OCI-LY7 (cell line): Measurements from ENCODE around the gene ANKRD27. TPM values are rescaled to one million over a fixed set of nuclear protein-coding genes. Genes with fewer than 3 reads are reported as not detected.
"Not testable (repeated sequence)": the region's sequence is repeated elsewhere in the genome, so short reads cannot be mapped to it uniquely, and the experiment has no call there.

Experiments
- BruUV-seq: library from RNA; stranded (reverse); fragments of 400-500 nt; replicated peaks from 2 replicates; lab custom pipeline; 2021; lab: Mats Ljungman, UMichigan
- CTCF ChIA-PET: fragments of 300-600 bp; sonication (Branson Sonifier 250); formaldehyde crosslinking; loops from one replicate; lab custom pipeline; 2022; ENCODE audit warnings: antibody characterized with exemption; ENCODE audit not compliant: unreplicated experiment; lab: Charles Lee
- POLR2A ChIA-PET: fragments of 300-600 bp; sonication (Branson Sonifier 250); formaldehyde crosslinking; loops from one replicate; lab custom pipeline; 2022; ENCODE audit warnings: antibody characterized with exemption; lab: Charles Lee
- DNase-seq: peaks from one replicate; pipeline ENCODE4 v3.0.0-alpha.2; 2015; ENCODE audit warnings: low spot score
- H2AFZ ChIP-seq: fragments of 200-600 bp; sonication (generic), shearing (Covaris generic); 2 replicates; pipeline ENCODE4 v1.6.1; 2014; ENCODE audit warnings: mild to moderate bottlenecking, antibody characterized with exemption, low read length, moderate library complexity
- H3K27ac ChIP-seq: fragments of 200-600 bp; sonication (generic); 2 replicates; pipeline ENCODE4 v1.5.1; 2014; ENCODE audit warnings: mixed run types, low read depth, mild to moderate bottlenecking, moderate library complexity, low read length, inconsistent platforms; ENCODE audit not compliant: poor library complexity, severe bottlenecking
- H3K36me3 ChIP-seq: fragments of 200-600 bp; sonication (generic); 2 replicates; pipeline ENCODE4 v1.6.1; 2014; ENCODE audit warnings: mild to moderate bottlenecking, antibody characterized with exemption, low read length, moderate library complexity, mixed read lengths; ENCODE audit not compliant: insufficient read depth
- H3K4me1 ChIP-seq: fragments of 200-600 bp; sonication (generic); 2 replicates; pipeline ENCODE4 v1.5.1; 2014; ENCODE audit warnings: mild to moderate bottlenecking, low read length; ENCODE audit not compliant: insufficient read depth, poor library complexity, severe bottlenecking
- H3K4me2 ChIP-seq: fragments of 200-600 bp; sonication (generic); 2 replicates; pipeline ENCODE4 v1.6.1; 2014; ENCODE audit warnings: mild to moderate bottlenecking, low read length
- H3K4me3 ChIP-seq: fragments of 200-600 bp; sonication (generic); 2 replicates; pipeline ENCODE4 v1.5.1; 2014; ENCODE audit warnings: mild to moderate bottlenecking, low read depth, low read length; ENCODE audit not compliant: poor library complexity, severe bottlenecking
- H3K79me2 ChIP-seq: fragments of 200-600 bp; sonication (generic); 2 replicates; pipeline ENCODE4 v1.6.1; 2016; ENCODE audit warnings: low read depth, mild to moderate bottlenecking, low read length, moderate library complexity, mixed read lengths; ENCODE audit not compliant: insufficient read depth
- H3K9me2 ChIP-seq: fragments of 200-600 bp; sonication (generic); 2 replicates; pipeline ENCODE4 v1.6.1; 2016; ENCODE audit warnings: mild to moderate bottlenecking, low read length, mixed read lengths; ENCODE audit not compliant: insufficient read depth
- H3K9me3 ChIP-seq: fragments of 200-600 bp; sonication (generic); 2 replicates; pipeline ENCODE4 v1.6.1; 2014; ENCODE audit warnings: mild to moderate bottlenecking, mixed run types, low read length, mixed read lengths
- H4K20me1 ChIP-seq: fragments of 200-600 bp; sonication (generic); 2 replicates; pipeline ENCODE4 v1.6.1; 2014; ENCODE audit warnings: mild to moderate bottlenecking, antibody characterized with exemption, low read length, moderate library complexity, mixed read lengths; ENCODE audit not compliant: insufficient read depth
- CTCF ChIP-seq: fragments of 200-600 bp; sonication (generic); conservative IDR thresholded peaks from 2 replicates; pipeline ENCODE4 v1.5.1; 2014; ENCODE audit warnings: mild to moderate bottlenecking, antibody characterized with exemption, low read length, moderate library complexity, mixed read lengths
- EZH2phosphoT487 ChIP-seq: fragments of 200-600 bp; sonication (generic); IDR thresholded peaks from 2 replicates; pipeline ENCODE4 v1.6.1; 2018; ENCODE audit warnings: low read depth, borderline replicate concordance, mild to moderate bottlenecking, mixed run types, antibody characterized with exemption, low read length, moderate library complexity, mixed read lengths
- intact Hi-C: fragments of 100-400 bp; cut with micrococcal nuclease; formaldehyde crosslinking; loops from one replicate; pipeline ENCODE4 v1.10.0; 2022; ENCODE audit not compliant: unreplicated experiment
- total RNA-seq, 2 experiments: library from RNA; depleted of rRNA in 1 of 2; stranded (reverse); fragments of >200 nt in 1 of 2; shearing (Covaris generic) in 1 of 2; gene quantifications; 2 replicates each; pipeline ENCODE4 v1.2.3, GENCODE V29; 2014 to 2022

ANKRD27 gene
- total RNA-seq, 2 experiments from 2014 or later = 43.0 to 58.5 TPM

GRCh38 chr19:32708457-32708856, 33.5 kb upstream of the ANKRD27 start:
- ChIA-PET POLR2A (no interaction called here), CTCF (no interaction called here)
- Histone ChIP-seq H4K20me1 (no peaks in the 10 kb centered on the region), H3K27ac (no peak overlapping the region), H2AFZ (no peak overlapping the region), H3K79me2 (0 out of 2 replicates have a peak, but pooled peaks cover 3% of the 10 kb centered on the region), H3K4me1 (no peaks in the 10 kb centered on the region), H3K4me2 (no peak overlapping the region), H3K9me3 (peaks cover 14% of the 10 kb centered on the region; the same call in 1 of the 2 replicates), H3K4me3 (no peak overlapping the region), H3K9me2 (no peaks in the 10 kb centered on the region), H3K36me3 (peaks cover 50% of the 10 kb centered on the region)
- no peak for TF ChIP-seq CTCF
- no peak for TF ChIP-seq EZH2phosphoT487
- intact Hi-C loops = no loop called here
- BruUV-seq = no TSS peak
- no peak for DNase-seq

- H3K27ac ChIP-seq, H3K4me3 ChIP-seq, DNase-seq, H3K4me1 ChIP-seq, H3K79me2 ChIP-seq, CTCF ChIA-PET, H3K9me2 ChIP-seq, BruUV-seq, H4K20me1 ChIP-seq, H3K4me2 ChIP-seq, intact Hi-C loops, H2AFZ ChIP-seq: not testable (repeated sequence)
- POLR2A ChIA-PET = interaction anchor here (0.9 kb wide), 1 partner anchor 418 kb away, joined by 6 read pairs; no protein-coding TSS in a partner anchor
- Histone ChIP-seq H3K9me3 (peaks cover 23% of the 10 kb centered on the region; the same call in 1 of the 2 replicates), H3K36me3 (peaks cover 72% of the 10 kb centered on the region)
Measured at GRCh38 chr19:32704006-32704405, 29.0 kb upstream of the ANKRD27 start.

GRCh38 chr19:32702010-32702409, 27.0 kb upstream of the ANKRD27 start:
- Histone ChIP-seq H3K36me3 (peaks cover 76% of the 10 kb centered on the region), H3K4me1 (no peaks in the 10 kb centered on the region), H2AFZ (no peak overlapping the region), H3K9me3 (peaks cover 23% of the 10 kb centered on the region; the same call in 1 of the 2 replicates), H3K27ac (no peak overlapping the region), H3K9me2 (no peaks in the 10 kb centered on the region), H3K4me2 (no peak overlapping the region), H3K4me3 (no peak overlapping the region), H3K79me2 (0 out of 2 replicates have a peak, but pooled peaks cover 3% of the 10 kb centered on the region), H4K20me1 (no peaks in the 10 kb centered on the region)
- ChIA-PET CTCF (no interaction called here), POLR2A (no interaction called here)
- no TSS peak for BruUV-seq
- TF ChIP-seq CTCF = no peak
- no peak for TF ChIP-seq EZH2phosphoT487
- DNase-seq = no peak
- intact Hi-C loops = no loop called here

GRCh38 chr19:32700129-32700528, 25.1 kb upstream of the ANKRD27 start:
- H3K4me2 ChIP-seq, H4K20me1 ChIP-seq, H2AFZ ChIP-seq, H3K4me3 ChIP-seq, intact Hi-C loops, H3K4me1 ChIP-seq, H3K9me2 ChIP-seq, DNase-seq, CTCF ChIA-PET, BruUV-seq, H3K27ac ChIP-seq, H3K79me2 ChIP-seq, POLR2A ChIA-PET: not testable (repeated sequence)
- Histone ChIP-seq H3K36me3 (peaks cover 59% of the 10 kb centered on the region), H3K9me3 (peaks cover 21% of the 10 kb centered on the region; the same call in 1 of the 2 replicates)

GRCh38 chr19:32696771-32697170, 21.8 kb upstream of the ANKRD27 start:
- H3K27ac ChIP-seq, H3K4me3 ChIP-seq, H3K9me2 ChIP-seq, H4K20me1 ChIP-seq, CTCF ChIA-PET, intact Hi-C loops, H2AFZ ChIP-seq, H3K9me3 ChIP-seq, POLR2A ChIA-PET, H3K4me1 ChIP-seq, BruUV-seq, H3K4me2 ChIP-seq, DNase-seq: not testable (repeated sequence)
- Histone ChIP-seq H3K36me3 (peaks cover 34% of the 10 kb centered on the region), H3K79me2 (peaks cover 13% of the 10 kb centered on the region; the same call in 1 of the 2 replicates)
